ENCODE measurements around the gene NSUN4. TPM values are rescaled to one million over a fixed set of nuclear protein-coding genes. Genes with fewer than 3 reads are reported as not detected.
A peak's percentile ranks its signal among the peaks of the same experiment; 100 is the strongest.

Gene NSUN4
- total RNA-seq, 1 donor from 2014 or later = 29.6 TPM

DNA sequence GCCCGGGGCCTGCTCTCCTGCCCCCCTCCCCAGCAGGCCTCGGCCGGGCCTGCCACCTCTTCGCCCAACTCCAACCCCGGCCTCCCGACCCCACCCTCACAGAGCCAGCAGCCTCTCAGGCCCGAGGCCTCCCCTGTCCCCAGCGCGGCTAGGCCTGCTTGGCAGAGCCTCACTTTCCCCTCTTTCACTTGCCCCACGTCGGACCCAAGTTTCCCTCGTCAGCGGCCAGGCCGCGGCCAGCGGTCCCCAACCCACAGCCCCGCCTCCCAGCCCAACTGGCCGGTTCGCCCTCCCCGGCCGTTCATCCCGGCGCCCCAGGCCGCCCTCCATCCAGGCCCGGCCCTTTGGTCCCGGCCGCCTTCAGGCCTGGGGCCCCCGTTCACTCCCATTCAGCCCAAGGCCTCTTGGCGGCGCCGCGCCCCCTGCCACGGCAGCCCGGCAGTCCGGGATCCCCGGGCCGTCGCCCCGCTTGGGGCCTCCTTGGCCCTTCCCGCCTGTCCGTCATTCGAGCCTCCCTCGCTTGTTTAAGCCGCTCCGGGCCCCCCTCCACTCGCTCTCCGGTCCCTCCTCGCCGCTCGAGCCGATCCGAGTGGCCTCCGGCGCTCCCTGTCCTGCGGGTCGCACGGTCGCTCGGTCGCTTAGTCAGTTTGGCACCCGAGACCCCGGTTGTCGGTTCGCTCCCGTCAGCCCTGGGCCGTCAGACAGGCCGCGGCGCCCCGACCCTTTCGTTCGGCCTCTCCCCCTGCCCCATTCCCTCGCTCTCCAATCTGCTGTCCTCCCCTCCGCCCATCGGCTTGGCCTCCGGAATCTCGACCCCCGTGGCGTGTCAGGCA lies 38.6 kb upstream of the NSUN4 start:
- Histone ChIP-seq H3K36me3 (ENCODE audit: control insufficient read depth, insufficient read depth, low read length) (peaks cover 4% of the 10 kb centered on the region), H3K27me3 (ENCODE audit: control insufficient read depth, insufficient read depth, low read length) (no peaks in the 10 kb centered on the region), H3K4me3 (ENCODE audit: low read depth, low read length) (peak overlapping the region; percentile 74)
- DNase-seq (ENCODE audit: low read depth) = no peak
- TF ChIP-seq, protein P1, sequence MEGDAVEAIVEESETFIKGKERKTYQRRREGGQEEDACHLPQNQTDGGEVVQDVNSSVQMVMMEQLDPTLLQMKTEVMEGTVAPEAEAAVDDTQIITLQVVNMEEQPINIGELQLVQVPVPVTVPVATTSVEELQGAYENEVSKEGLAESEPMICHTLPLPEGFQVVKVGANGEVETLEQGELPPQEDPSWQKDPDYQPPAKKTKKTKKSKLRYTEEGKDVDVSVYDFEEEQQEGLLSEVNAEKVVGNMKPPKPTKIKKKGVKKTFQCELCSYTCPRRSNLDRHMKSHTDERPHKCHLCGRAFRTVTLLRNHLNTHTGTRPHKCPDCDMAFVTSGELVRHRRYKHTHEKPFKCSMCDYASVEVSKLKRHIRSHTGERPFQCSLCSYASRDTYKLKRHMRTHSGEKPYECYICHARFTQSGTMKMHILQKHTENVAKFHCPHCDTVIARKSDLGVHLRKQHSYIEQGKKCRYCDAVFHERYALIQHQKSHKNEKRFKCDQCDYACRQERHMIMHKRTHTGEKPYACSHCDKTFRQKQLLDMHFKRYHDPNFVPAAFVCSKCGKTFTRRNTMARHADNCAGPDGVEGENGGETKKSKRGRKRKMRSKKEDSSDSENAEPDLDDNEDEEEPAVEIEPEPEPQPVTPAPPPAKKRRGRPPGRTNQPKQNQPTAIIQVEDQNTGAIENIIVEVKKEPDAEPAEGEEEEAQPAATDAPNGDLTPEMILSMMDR (IDR thresholded peaks at IDR 0.05; ENCODE audit: insufficient read depth, low read length, poor library complexity, severe bottlenecking) = no peak

GRCh38 chr1:46302641-46303037 lies 38.0 kb upstream of the NSUN4 start:
- no peaks in the 10 kb centered on the region for H3K27me3 ChIP-seq (ENCODE audit: control insufficient read depth, insufficient read depth, low read length)
- H3K4me3 ChIP-seq (ENCODE audit: low read depth, low read length) = peak overlapping the region; percentile 74
- DNase-seq (ENCODE audit: low read depth) = no peak
- TF ChIP-seq, protein P1 (IDR thresholded peaks at IDR 0.05; ENCODE audit: insufficient read depth, low read length, poor library complexity, severe bottlenecking) = no peak
- no peaks in the 10 kb centered on the region for H3K36me3 ChIP-seq (ENCODE audit: control insufficient read depth, insufficient read depth, low read length)

GRCh38 chr1:46303038-46303871 lies 37.4 kb upstream of the NSUN4 start, which contains the start of the genes LRRC41 and UQCRH:
Gene LRRC41, minus strand, starts transcription at chr1:46303616. Its CDS starts 294 bp downstream, at chr1:46303322.
Gene UQCRH, plus strand, starts transcription at chr1:46303698. Its CDS starts 69 bp downstream, at chr1:46303767.
- peak within 1 kb of the TSS; percentile 74 for H3K4me3 ChIP-seq (ENCODE audit: low read depth, low read length)
- H3K36me3 ChIP-seq (ENCODE audit: control insufficient read depth, insufficient read depth, low read length) = no peaks in the 10 kb centered on the region
- no peaks in the 10 kb centered on the region for H3K27me3 ChIP-seq (ENCODE audit: control insufficient read depth, insufficient read depth, low read length)
- TF ChIP-seq, protein P1 (IDR thresholded peaks at IDR 0.05; ENCODE audit: insufficient read depth, low read length, poor library complexity, severe bottlenecking) = no peak
- peak; percentile 94 for DNase-seq (ENCODE audit: low read depth)

DNA sequence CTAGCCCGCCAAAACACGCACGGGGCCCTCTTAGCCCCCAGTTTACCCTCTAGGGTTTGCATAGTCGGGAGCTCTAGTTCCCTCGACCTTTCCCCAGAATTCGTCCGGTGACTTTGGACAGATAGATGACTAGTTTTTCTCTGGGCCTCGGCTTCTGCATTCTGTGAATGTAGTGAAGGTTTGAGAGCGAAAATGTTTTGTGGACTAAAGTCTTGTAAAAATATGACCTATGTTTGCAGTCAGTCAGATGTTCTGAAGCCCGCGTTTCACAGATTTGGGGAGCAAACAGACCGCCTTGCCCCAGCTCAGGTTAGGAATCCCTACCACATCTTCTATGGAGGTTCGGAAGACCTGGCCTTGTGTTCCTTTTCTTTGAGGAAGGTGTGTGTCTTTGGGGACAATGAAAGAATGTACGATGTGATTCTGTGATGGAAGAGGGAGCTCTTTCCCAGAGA lies 36.7 kb upstream of the NSUN4 start:
- DNase-seq (ENCODE audit: low read depth) = no peak
- H3K4me3 ChIP-seq (ENCODE audit: low read depth, low read length) = peak overlapping the region; percentile 74
- H3K27me3 ChIP-seq (ENCODE audit: control insufficient read depth, insufficient read depth, low read length) = no peaks in the 10 kb centered on the region
- no peaks in the 10 kb centered on the region for H3K36me3 ChIP-seq (ENCODE audit: control insufficient read depth, insufficient read depth, low read length)
- TF ChIP-seq, protein P1 (IDR thresholded peaks at IDR 0.05; ENCODE audit: insufficient read depth, low read length, poor library complexity, severe bottlenecking) = no peak

DNA sequence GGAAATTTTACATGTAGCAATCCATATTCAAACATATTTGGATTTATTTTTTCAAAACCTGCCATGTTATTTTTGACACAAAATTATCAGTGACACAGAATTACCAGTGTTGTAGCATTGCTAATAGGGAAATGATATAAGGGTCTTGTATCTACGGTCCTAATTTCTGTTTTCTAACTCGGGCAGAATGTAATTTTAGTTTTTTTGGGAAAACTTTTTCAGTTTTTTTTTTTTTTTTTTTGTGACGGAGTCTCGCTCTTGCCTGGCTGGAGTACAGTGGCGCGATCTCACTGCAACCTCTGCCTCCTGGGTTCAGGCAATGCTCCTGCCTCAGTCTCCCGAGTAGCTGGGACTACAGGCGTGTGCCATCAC lies 34.5 kb upstream of the NSUN4 start:
- H3K36me3 ChIP-seq (ENCODE audit: control insufficient read depth, insufficient read depth, low read length) = peaks cover 1% of the 10 kb centered on the region
- no peak for DNase-seq (ENCODE audit: low read depth)
- TF ChIP-seq, protein P1 (IDR thresholded peaks at IDR 0.05; ENCODE audit: insufficient read depth, low read length, poor library complexity, severe bottlenecking) = no peak
- no peak overlapping the region for H3K4me3 ChIP-seq (ENCODE audit: low read depth, low read length)
- H3K27me3 ChIP-seq (ENCODE audit: control insufficient read depth, insufficient read depth, low read length) = no peaks in the 10 kb centered on the region

Measured in kidney epithelial cell (primary cell).